Nephron (organoid): Measurements from ENCODE around the gene NET1.
A peak's percentile ranks its signal among the peaks of the same experiment; 100 is the strongest.
"Not testable (repeated sequence)": the region's sequence is repeated elsewhere in the genome, so short reads cannot be mapped to it uniquely, and the experiment has no call there.

Experiments
- H3K27ac Mint-ChIP-seq, 3 experiments: 2 replicates each; pipeline ENCODE4 v1.8.0; 2020; ENCODE audit warnings: mixed read lengths in 3 of 3, mild to moderate bottlenecking in 2 of 3, moderate library complexity in 1 of 3
- H3K27me3 Mint-ChIP-seq: 2 replicates; pipeline ENCODE4 v1.8.0; 2021; ENCODE audit warnings: low read depth, mild to moderate bottlenecking, moderate library complexity, mixed read lengths
- H3K36me3 Mint-ChIP-seq: 2 replicates; pipeline ENCODE4 v1.8.0; 2020; ENCODE audit warnings: low read depth, mixed read lengths
- H3K4me1 Mint-ChIP-seq: 2 replicates; pipeline ENCODE4 v1.8.0; 2020; ENCODE audit warnings: mixed read lengths
- H3K4me3 Mint-ChIP-seq, 3 experiments: 2 replicates each; pipeline ENCODE4 v1.8.0; 2020; ENCODE audit warnings: mild to moderate bottlenecking in 3 of 3, mixed read lengths in 3 of 3, moderate library complexity in 2 of 3
- H3K9me3 Mint-ChIP-seq: 2 replicates; pipeline ENCODE4 v1.8.0; 2020; ENCODE audit warnings: mixed read lengths
- TF ChIP-seq, protein P1 (sequence below), 3 experiments: fragments of 200-600 bp; sonication (generic); IDR thresholded peaks; one replicate each; pipeline ENCODE4 v1.5.0; 2021; ENCODE audit warnings: antibody characterized with exemption in 3 of 3; ENCODE audit not compliant: unreplicated experiment in 3 of 3

NET1 gene

DNA sequence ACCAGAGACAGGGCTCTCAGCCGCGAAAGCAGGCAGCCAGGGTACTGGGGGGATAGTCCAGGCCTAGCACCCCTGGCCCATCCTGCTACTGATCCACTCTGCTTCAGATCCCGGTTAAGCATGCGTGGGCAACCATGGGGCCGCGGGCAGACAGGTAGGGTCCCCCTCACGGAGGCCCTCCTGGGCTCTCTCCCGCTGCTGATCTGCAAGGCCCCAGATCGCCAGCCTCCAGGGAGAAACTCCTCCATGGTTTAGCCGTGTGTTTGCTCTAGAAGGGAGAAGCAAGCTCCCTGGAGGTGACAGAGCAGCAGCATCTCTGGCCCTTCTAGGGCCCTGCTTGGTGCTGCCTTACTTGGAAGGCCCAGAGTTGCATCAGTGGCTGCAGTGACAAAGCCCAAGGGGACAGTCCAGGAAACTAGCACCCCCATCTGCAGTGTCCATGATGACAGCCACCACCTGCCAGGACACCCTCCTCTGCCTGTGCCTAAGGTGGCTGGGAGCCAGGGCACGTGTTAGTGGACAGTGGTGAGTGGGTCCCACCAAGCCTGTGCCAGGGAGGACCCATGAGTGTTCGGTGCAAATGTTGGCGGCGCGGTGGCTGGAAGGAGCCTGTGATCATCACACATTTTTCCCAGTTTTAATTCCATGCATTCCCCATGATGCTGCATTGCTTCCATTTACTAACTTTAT lies 57.9 kb downstream of the NET1 start:
- Mint-ChIP-seq H3K27ac (no peak overlapping the region), H3K4me3 (no peak overlapping the region), H3K36me3 (no peaks in the 10 kb centered on the region), H3K27me3 (peaks cover 4% of the 10 kb centered on the region), H3K9me3 (no peaks in the 10 kb centered on the region), H3K4me1 (peaks cover 32% of the 10 kb centered on the region)
- TF ChIP-seq, protein P1, sequence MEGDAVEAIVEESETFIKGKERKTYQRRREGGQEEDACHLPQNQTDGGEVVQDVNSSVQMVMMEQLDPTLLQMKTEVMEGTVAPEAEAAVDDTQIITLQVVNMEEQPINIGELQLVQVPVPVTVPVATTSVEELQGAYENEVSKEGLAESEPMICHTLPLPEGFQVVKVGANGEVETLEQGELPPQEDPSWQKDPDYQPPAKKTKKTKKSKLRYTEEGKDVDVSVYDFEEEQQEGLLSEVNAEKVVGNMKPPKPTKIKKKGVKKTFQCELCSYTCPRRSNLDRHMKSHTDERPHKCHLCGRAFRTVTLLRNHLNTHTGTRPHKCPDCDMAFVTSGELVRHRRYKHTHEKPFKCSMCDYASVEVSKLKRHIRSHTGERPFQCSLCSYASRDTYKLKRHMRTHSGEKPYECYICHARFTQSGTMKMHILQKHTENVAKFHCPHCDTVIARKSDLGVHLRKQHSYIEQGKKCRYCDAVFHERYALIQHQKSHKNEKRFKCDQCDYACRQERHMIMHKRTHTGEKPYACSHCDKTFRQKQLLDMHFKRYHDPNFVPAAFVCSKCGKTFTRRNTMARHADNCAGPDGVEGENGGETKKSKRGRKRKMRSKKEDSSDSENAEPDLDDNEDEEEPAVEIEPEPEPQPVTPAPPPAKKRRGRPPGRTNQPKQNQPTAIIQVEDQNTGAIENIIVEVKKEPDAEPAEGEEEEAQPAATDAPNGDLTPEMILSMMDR (IDR thresholded peaks at IDR 0.05; ENCODE audit: unreplicated experiment in 3 of 3) = no peak

- H3K36me3 Mint-ChIP-seq, H3K9me3 Mint-ChIP-seq, H3K27me3 Mint-ChIP-seq: not testable (repeated sequence)
Measured at GRCh38 chr10:5474642-5475041, 62.3 kb downstream of the NET1 start.

GRCh38 chr10:5475088-5475487 lies 62.7 kb downstream of the NET1 start:
- peaks cover 19% of the 10 kb centered on the region for H3K4me1 Mint-ChIP-seq
- H3K27ac Mint-ChIP-seq, H3K4me3 Mint-ChIP-seq, H3K27me3 Mint-ChIP-seq, H3K36me3 Mint-ChIP-seq, H3K9me3 Mint-ChIP-seq: not testable (repeated sequence)

More at GRCh38 chr10:5474642-5475041, 62.3 kb downstream of the NET1 start:
- H3K27ac Mint-ChIP-seq, H3K4me3 Mint-ChIP-seq: not testable (repeated sequence)
- H3K4me1 Mint-ChIP-seq = peaks cover 19% of the 10 kb centered on the region

- not testable (repeated sequence) for H3K36me3 Mint-ChIP-seq, H3K27me3 Mint-ChIP-seq, H3K9me3 Mint-ChIP-seq, H3K4me3 Mint-ChIP-seq, H3K27ac Mint-ChIP-seq
- H3K4me1 Mint-ChIP-seq = peaks cover 23% of the 10 kb centered on the region
Measured at GRCh38 chr10:5475974-5476807, 63.8 kb downstream of the NET1 start.

DNA sequence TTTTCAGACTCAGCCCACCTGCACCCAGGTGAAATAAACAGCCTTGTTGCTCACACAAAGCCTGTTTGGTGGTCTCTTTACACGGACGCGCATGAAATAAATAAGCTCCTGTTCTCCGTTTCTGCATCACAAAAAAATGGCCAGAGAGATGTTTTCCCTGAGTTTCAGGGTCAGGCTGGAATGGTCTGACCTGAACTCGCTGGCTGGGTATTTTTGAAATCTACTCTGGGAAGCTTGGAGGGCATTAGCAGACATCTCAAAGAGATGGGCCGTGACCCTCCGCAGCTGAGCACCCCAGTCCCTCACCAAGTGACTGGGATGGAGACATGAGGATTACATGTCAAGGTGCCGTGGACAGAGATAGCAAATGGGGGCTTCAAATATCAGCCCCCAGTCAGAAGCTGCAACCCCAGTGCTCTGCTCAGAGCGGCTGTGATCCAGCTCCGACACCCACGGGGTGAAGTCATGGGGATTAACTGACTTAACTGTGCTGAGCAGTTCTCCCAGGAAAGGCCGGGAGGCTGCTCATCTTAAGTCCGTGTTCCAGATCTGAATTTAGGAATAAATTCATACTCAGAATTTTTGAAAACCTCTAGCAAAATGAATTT lies 64.7 kb downstream of the NET1 start:
- TF ChIP-seq, protein P1 (IDR thresholded peaks at IDR 0.05; ENCODE audit: unreplicated experiment in 3 of 3) = no peak
- no peak overlapping the region for H3K27ac Mint-ChIP-seq
- H3K9me3 Mint-ChIP-seq = no peaks in the 10 kb centered on the region
- no peaks in the 10 kb centered on the region for H3K36me3 Mint-ChIP-seq
- peaks cover 8% of the 10 kb centered on the region for H3K27me3 Mint-ChIP-seq
- H3K4me3 Mint-ChIP-seq = peak overlapping the region in 1 of 3 experiments; percentile 31
- H3K4me1 Mint-ChIP-seq = peaks cover 26% of the 10 kb centered on the region

- Mint-ChIP-seq H3K27me3 (peaks cover 8% of the 10 kb centered on the region), H3K9me3 (no peaks in the 10 kb centered on the region), H3K36me3 (no peaks in the 10 kb centered on the region), H3K4me1 (peaks cover 31% of the 10 kb centered on the region), H3K27ac (peak overlapping the region in 2 of 3 experiments; percentile 42 to 62), H3K4me3 (peak overlapping the region in 1 of 3 experiments; percentile 51)
- TF ChIP-seq, protein P1 (IDR thresholded peaks at IDR 0.05; ENCODE audit: unreplicated experiment in 3 of 3) = no peak
Measured at GRCh38 chr10:5477948-5478693, 65.8 kb downstream of the NET1 start.
